HepG2 (cell line): ENCODE measurements around the gene TTBK1. TPM values are rescaled to one million over a fixed set of nuclear protein-coding genes. Genes with fewer than 3 reads are reported as not detected.

Source experiments
- ARNT2 ChIP-seq: sonication (generic); formaldehyde crosslinking; IDR thresholded peaks from 2 replicates; pipeline ENCODE4 v1.8.0; 2022; ENCODE audit warnings: mild to moderate bottlenecking, low read depth, missing genetic modification reagents, moderate library complexity
- BRCA1 ChIP-seq: sonication (generic); formaldehyde crosslinking; IDR thresholded peaks from 2 replicates; pipeline ENCODE4 v1.4.0; 2020; ENCODE audit warnings: missing genetic modification reagents
- ELF3 ChIP-seq: IDR thresholded peaks from 2 replicates; pipeline ENCODE4 v1.6.1; 2016; ENCODE audit warnings: missing genetic modification reagents, missing compliant biosample characterization
- ETV5 ChIP-seq: IDR thresholded peaks from 2 replicates; pipeline ENCODE4 v1.6.1; 2018; ENCODE audit warnings: missing biosample characterization, missing genetic modification reagents, inconsistent platforms, borderline replicate concordance
- ETV6 ChIP-seq: sonication (generic); formaldehyde crosslinking; conservative IDR thresholded peaks from 2 replicates; pipeline ENCODE4 v1.4.0; 2020; ENCODE audit warnings: missing genetic modification reagents
- GLI4 ChIP-seq: sonication (generic); formaldehyde crosslinking; IDR thresholded peaks from 2 replicates; pipeline ENCODE4 v1.5.1; 2020; ENCODE audit warnings: missing genetic modification reagents, mild to moderate bottlenecking, moderate library complexity, borderline replicate concordance
- HNF4A ChIP-seq: sonication (generic); formaldehyde crosslinking; IDR thresholded peaks from 2 replicates; pipeline ENCODE4 v1.4.0; 2020; ENCODE audit warnings: missing genetic modification reagents
- KLF15 ChIP-seq: sonication (generic); formaldehyde crosslinking; IDR thresholded peaks from 2 replicates; pipeline ENCODE4 v1.8.1; 2023; ENCODE audit warnings: borderline replicate concordance, mild to moderate bottlenecking, inconsistent platforms, missing genetic modification reagents, mixed read lengths
- MXD3 ChIP-seq: IDR thresholded peaks from 2 replicates; pipeline ENCODE4 v1.6.1; 2016; ENCODE audit warnings: mild to moderate bottlenecking, missing biosample characterization, missing genetic modification reagents
- PBX3 ChIP-seq: sonication (generic); formaldehyde crosslinking; IDR thresholded peaks from 2 replicates; pipeline ENCODE4 v1.8.1; 2023; ENCODE audit warnings: missing genetic modification reagents, inconsistent platforms, borderline replicate concordance
- SNRNP70 ChIP-seq: fragments of 200-400 bp; formaldehyde crosslinking; IDR thresholded peaks from 2 replicates; pipeline ENCODE4 v1.6.1; 2017; ENCODE audit warnings: mild to moderate bottlenecking, low read depth, low read length, moderate library complexity
- ZKSCAN8 ChIP-seq: IDR thresholded peaks from 2 replicates; pipeline ENCODE4 v1.6.1; 2016; ENCODE audit warnings: borderline replicate concordance, missing genetic modification reagents, missing compliant biosample characterization
- ZNF10 ChIP-seq: sonication (generic); formaldehyde crosslinking; IDR thresholded peaks from 2 replicates; pipeline ENCODE4 v1.4.0; 2020; ENCODE audit warnings: mild to moderate bottlenecking, low read depth, missing genetic modification reagents, borderline replicate concordance
- ZNF138 ChIP-seq: sonication (generic); formaldehyde crosslinking; IDR thresholded peaks from 2 replicates; pipeline ENCODE4 v1.5.0; 2020; ENCODE audit warnings: mild to moderate bottlenecking, low read depth, missing genetic modification reagents
- ZNF879 ChIP-seq: sonication (generic); formaldehyde crosslinking; IDR thresholded peaks from 2 replicates; pipeline ENCODE4 v1.8.1; 2023; ENCODE audit warnings: missing genetic modification reagents
- ZNF883 ChIP-seq: sonication (generic); formaldehyde crosslinking; IDR thresholded peaks from 2 replicates; pipeline ENCODE4 v1.5.1; 2020; ENCODE audit warnings: mild to moderate bottlenecking, missing genetic modification reagents; ENCODE audit errors: not compliant biosample characterization
- ZSCAN25 ChIP-seq: sonication (generic); formaldehyde crosslinking; IDR thresholded peaks from 2 replicates; pipeline ENCODE4 v1.8.0; 2022; ENCODE audit warnings: mild to moderate bottlenecking, missing genetic modification reagents
- ZSCAN29 ChIP-seq: sonication (generic); formaldehyde crosslinking; conservative IDR thresholded peaks from 2 replicates; pipeline ENCODE4 v1.4.0; 2020; ENCODE audit warnings: mild to moderate bottlenecking, missing genetic modification reagents
- polyA plus RNA-seq, 8 experiments: library from polyadenylated mRNA; depleted of rRNA in 3 of 8; stranded (reverse) in 7 of 8; unstranded in 1 of 8; fragments of >200 nt; fragmentation: Illumina TruSeq in 4 of 8; extraction: Trizol in 4 of 8; gene quantifications; 2 replicates each; pipeline versions ENCODE4 v1.2.1 to v1.2.3, GENCODE V29; 2011 to 2016; ENCODE audit warnings: low read depth in 4 of 8, missing spikeins in 1 of 8, mixed read lengths in 1 of 8; ENCODE audit not compliant: insufficient read depth in 1 of 8
- total RNA-seq, 5 experiments: library from RNA; depleted of rRNA; stranded (reverse); fragments of >200 nt; fragmentation: Illumina TruSeq; extraction: Trizol; gene quantifications; 2 replicates each; pipeline ENCODE4 v1.2.3, GENCODE V29; 2016; ENCODE audit warnings: low read depth in 1 of 5
- TF ChIP-seq, protein P1 (sequence below): sonication (generic); formaldehyde crosslinking; IDR thresholded peaks from 2 replicates; pipeline ENCODE4 v1.5.1; 2020; ENCODE audit warnings: mild to moderate bottlenecking, missing genetic modification reagents, moderate library complexity
- TF ChIP-seq, protein P2 (sequence below): sonication (generic); formaldehyde crosslinking; conservative IDR thresholded peaks from 2 replicates; pipeline ENCODE4 v1.8.1; 2023; ENCODE audit warnings: missing genetic modification reagents
- TF ChIP-seq, protein P3 (sequence below): sonication (generic); formaldehyde crosslinking; IDR thresholded peaks from 2 replicates; pipeline ENCODE4 v1.5.0; 2020; ENCODE audit warnings: mild to moderate bottlenecking, missing genetic modification reagents

TTBK1 gene
- total and polyA plus RNA-seq, 2 of the 13 experiments (the other 11 are each of a cell fraction or from before 2014, with no cell fraction given) = 0.24 to 0.33 TPM

DNA sequence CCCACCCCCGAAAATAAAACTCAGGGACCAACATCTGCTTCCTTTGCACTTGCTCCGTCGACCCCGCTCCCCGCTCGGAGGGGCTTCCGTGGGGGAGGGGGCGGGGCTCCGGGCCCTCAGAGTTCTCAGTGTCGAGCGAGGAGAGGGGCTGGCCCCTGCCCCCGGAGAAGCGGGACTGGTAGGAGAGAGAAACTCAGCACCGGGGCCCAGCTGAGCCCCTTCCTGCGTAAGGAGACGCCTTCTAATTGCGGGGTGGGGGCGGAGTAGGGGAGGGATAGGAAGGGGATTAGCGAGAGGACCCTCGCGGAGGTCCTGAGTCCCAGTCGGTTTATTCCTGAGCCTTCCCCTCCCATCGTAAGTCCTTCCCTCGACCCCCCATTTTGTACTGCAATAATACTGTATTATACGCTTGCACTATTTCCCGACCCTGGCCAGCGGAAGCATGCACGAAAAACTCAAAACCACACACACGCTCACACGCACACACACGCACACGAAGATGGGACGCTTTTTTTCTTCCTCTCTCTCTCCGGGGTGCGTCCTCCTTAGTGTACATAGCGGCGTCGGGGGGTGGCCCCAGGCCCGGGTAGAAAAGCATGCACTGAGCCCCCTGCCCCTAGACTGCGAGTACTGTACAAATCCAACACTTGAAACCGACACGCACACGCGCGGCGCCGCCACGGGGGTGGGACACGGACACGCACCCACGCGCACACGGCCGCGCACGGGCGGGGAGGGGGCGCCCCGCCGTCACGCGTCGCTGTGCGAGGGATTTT is 32.7 kb downstream of the TTBK1 start (continued):
- TF ChIP-seq MXD3 (CRISPR knock-in tag) = no peak
- no peak for TF ChIP-seq ZKSCAN8 (CRISPR knock-in tag)
- TF ChIP-seq, protein P1, sequence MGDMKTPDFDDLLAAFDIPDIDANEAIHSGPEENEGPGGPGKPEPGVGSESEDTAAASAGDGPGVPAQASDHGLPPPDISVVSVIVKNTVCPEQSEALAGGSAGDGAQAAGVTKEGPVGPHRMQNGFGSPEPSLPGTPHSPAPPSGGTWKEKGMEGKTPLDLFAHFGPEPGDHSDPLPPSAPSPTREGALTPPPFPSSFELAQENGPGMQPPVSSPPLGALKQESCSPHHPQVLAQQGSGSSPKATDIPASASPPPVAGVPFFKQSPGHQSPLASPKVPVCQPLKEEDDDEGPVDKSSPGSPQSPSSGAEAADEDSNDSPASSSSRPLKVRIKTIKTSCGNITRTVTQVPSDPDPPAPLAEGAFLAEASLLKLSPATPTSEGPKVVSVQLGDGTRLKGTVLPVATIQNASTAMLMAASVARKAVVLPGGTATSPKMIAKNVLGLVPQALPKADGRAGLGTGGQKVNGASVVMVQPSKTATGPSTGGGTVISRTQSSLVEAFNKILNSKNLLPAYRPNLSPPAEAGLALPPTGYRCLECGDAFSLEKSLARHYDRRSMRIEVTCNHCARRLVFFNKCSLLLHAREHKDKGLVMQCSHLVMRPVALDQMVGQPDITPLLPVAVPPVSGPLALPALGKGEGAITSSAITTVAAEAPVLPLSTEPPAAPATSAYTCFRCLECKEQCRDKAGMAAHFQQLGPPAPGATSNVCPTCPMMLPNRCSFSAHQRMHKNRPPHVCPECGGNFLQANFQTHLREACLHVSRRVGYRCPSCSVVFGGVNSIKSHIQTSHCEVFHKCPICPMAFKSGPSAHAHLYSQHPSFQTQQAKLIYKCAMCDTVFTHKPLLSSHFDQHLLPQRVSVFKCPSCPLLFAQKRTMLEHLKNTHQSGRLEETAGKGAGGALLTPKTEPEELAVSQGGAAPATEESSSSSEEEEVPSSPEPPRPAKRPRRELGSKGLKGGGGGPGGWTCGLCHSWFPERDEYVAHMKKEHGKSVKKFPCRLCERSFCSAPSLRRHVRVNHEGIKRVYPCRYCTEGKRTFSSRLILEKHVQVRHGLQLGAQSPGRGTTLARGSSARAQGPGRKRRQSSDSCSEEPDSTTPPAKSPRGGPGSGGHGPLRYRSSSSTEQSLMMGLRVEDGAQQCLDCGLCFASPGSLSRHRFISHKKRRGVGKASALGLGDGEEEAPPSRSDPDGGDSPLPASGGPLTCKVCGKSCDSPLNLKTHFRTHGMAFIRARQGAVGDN (CRISPR knock-in tag) = no peak
- no peak for TF ChIP-seq ZNF883
- TF ChIP-seq BRCA1 (CRISPR knock-in tag) = no peak
- TF ChIP-seq ETV5 (CRISPR knock-in tag) = no peak
- TF ChIP-seq ZNF879 (CRISPR knock-in tag) = no peak
- TF ChIP-seq ZNF10 (CRISPR knock-in tag) = no peak
- no peak for TF ChIP-seq ELF3 (CRISPR knock-in tag)
- no peak for TF ChIP-seq ETV6 (CRISPR knock-in tag)
- TF ChIP-seq PBX3 (CRISPR knock-in tag) = no peak
- TF ChIP-seq, protein P2, sequence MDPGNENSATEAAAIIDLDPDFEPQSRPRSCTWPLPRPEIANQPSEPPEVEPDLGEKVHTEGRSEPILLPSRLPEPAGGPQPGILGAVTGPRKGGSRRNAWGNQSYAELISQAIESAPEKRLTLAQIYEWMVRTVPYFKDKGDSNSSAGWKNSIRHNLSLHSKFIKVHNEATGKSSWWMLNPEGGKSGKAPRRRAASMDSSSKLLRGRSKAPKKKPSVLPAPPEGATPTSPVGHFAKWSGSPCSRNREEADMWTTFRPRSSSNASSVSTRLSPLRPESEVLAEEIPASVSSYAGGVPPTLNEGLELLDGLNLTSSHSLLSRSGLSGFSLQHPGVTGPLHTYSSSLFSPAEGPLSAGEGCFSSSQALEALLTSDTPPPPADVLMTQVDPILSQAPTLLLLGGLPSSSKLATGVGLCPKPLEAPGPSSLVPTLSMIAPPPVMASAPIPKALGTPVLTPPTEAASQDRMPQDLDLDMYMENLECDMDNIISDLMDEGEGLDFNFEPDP (CRISPR knock-in tag) = no peak
- no peak for TF ChIP-seq ZNF138 (CRISPR knock-in tag)
- no peak for TF ChIP-seq GLI4 (CRISPR knock-in tag)
- TF ChIP-seq SNRNP70 = no peak
- TF ChIP-seq KLF15 (CRISPR knock-in tag) = no peak
- TF ChIP-seq ZSCAN25 (CRISPR knock-in tag) = no peak
- 0 out of 2 replicates have a peak, but pooled peaks have one; percentile 17 for TF ChIP-seq ZSCAN29
- TF ChIP-seq ARNT2 (CRISPR knock-in tag) = no peak
- TF ChIP-seq, protein P3, sequence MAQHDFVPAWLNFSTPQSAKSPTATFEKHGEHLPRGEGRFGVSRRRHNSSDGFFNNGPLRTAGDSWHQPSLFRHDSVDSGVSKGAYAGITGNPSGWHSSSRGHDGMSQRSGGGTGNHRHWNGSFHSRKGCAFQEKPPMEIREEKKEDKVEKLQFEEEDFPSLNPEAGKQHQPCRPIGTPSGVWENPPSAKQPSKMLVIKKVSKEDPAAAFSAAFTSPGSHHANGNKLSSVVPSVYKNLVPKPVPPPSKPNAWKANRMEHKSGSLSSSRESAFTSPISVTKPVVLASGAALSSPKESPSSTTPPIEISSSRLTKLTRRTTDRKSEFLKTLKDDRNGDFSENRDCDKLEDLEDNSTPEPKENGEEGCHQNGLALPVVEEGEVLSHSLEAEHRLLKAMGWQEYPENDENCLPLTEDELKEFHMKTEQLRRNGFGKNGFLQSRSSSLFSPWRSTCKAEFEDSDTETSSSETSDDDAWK (CRISPR knock-in tag) = no peak
- TF ChIP-seq HNF4A = no peak
